GM21515 (cell line): ENCODE data around the gene SUDS3.
"Not testable (repeated sequence)": the region's sequence is repeated elsewhere in the genome, so short reads cannot be mapped to it uniquely, and the experiment has no call there.

Experiments used
- ATAC-seq: cut with Tn5 transposase; IDR thresholded peaks from one replicate; pipeline ENCODE4 v1.9.1; 2021; ENCODE audit not compliant: unreplicated experiment

Gene SUDS3, protein sequence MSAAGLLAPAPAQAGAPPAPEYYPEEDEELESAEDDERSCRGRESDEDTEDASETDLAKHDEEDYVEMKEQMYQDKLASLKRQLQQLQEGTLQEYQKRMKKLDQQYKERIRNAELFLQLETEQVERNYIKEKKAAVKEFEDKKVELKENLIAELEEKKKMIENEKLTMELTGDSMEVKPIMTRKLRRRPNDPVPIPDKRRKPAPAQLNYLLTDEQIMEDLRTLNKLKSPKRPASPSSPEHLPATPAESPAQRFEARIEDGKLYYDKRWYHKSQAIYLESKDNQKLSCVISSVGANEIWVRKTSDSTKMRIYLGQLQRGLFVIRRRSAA

DNA sequence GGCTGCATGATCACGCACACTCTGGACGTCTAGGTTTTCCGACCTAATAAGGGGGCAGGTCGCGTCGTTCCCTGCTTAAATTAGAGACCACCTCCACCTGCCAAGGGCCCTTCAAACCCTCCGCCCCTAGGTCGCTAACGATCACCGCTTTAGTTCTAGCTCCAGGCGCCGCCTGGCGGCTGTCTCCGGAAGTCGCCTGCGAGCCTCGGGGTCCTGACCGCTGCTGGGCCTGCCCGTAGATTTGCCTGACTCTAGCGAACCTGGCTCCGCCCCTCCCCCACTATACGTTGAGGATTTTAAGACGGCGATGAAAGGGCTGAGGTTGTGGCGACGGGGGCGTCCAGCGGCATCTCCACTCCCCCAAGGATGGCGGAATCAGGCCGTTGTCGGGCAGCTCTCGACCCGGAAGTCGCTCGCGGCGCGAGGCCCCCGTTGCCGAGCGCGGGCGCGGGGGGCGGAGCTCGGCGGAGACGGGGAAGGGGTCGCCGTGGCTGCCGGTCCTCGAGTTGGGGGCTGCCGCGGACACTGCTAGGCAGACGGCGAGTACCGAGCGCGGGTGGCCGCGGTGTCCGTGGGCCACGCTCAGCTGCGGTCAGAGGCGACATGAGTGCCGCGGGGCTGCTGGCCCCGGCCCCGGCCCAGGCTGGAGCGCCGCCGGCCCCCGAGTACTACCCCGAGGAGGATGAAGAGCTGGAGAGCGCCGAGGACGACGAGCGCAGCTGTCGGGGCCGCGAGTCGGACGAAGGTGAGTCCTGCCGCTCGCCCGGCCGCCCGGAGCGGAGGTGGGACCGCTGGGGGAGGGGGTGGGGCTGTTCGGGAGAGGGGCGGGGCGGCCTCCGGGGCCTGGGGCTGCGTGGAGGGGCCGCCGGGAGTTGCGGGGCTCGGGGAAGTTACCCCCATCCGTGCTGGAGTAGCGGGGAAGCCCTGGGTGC, at the start of gene SUDS3:
SUDS3 (plus strand) TSS at position 467 of the 932 bp plus-strand sequence; CDS start at position 604, 137 bp downstream.
- ATAC-seq: peak; percentile 30

- no peak for ATAC-seq
Measured at GRCh38 chr12:118326991-118327390, 49.4 kb upstream of the SUDS3 start.

DNA sequence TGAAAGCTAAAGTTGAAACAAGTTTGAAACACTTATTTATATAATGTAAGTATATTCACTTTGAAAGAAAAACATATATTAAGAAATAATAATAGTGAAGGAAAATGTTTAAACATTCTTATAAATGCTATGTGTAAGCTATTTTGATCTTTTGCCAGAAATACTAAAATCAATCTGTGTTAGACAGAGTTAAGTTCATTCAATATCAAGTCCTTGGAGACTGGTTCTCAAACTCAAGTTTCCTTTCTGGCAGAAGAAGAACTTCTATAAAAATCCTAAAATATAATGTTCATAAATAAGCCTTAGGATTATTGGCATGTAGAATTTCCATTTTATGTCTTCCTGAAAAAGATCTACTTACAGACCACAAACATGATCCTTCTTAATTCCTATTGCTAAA, 49.0 kb upstream of the SUDS3 start:
- no peak for ATAC-seq

- no peak for ATAC-seq
Measured at GRCh38 chr12:118328486-118329330, 47.6 kb upstream of the SUDS3 start.

- ATAC-seq: no peak
Measured at GRCh38 chr12:118330421-118331018, 45.8 kb upstream of the SUDS3 start.

- ATAC-seq: no peak
Measured at GRCh38 chr12:118332511-118332910, 43.8 kb upstream of the SUDS3 start.

- no peak for ATAC-seq
Measured at GRCh38 chr12:118334241-118334640, 42.1 kb upstream of the SUDS3 start.

DNA sequence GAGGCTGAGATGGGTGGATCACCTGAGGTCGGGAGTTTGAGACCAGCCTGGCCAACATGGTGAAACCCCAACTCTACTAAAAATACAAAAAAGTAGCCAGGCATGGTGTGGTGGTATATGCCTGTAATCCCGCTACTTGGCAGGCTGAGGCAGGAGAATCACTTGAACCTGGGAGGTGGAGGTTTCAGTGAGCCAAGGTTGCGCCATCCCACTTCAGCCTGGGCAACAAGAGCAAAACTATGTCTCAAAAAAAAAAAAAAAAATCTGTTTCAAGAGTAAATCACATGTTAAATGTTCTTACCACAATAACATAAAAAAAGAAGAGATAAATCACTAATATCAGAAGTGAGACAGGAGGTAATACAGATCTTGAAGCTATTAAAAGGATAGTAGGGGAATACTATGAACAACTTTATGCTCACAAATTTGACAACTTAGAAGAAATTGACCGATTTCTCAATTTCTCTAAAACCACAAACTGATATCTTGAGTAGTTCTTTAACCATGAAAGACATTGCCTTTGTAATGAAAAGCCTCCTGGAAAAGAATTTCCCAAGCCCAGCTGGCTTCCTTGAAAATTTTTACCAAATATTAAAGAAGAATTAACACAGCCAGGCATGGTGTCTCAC, 41.3 kb upstream of the SUDS3 start:
- no peak for ATAC-seq

- no peak for ATAC-seq
Measured at GRCh38 chr12:118336123-118336522, 40.2 kb upstream of the SUDS3 start.

DNA sequence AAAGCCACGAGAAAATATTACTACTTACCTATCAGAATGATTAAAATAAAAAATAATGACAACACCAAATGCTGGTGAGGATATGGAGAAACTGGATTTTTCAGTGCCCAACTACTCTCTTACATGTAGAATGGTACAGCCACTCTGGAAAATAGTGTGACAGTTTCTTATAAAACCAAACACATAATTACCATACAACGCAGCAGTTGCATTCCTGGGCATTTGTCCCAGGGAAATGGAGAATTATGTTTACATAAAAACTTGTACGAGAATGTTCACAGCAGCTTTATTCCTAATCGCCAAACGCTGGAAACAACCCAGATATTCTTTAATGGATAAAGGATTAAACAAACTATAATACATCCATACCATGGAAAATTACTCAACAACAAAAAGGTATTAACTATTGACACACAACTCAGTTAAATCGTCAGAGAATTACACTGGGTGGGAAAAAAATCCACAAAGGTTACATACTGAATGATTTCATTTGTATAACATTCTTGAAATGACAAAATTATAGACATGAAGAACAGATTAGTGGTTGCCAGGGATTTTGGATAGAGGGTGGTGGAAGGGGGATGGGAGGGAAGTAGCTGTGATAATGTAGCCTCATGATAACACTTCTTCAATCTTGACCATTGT, 39.0 kb upstream of the SUDS3 start:
- ATAC-seq: no peak

GRCh38 chr12:118342090-118342489, 34.3 kb upstream of the SUDS3 start:
- no peak for ATAC-seq

- no peak for ATAC-seq
Measured at GRCh38 chr12:118344829-118345228, 31.5 kb upstream of the SUDS3 start.

GRCh38 chr12:118345355-118345754, 31.0 kb upstream of the SUDS3 start:
- no peak for ATAC-seq

DNA sequence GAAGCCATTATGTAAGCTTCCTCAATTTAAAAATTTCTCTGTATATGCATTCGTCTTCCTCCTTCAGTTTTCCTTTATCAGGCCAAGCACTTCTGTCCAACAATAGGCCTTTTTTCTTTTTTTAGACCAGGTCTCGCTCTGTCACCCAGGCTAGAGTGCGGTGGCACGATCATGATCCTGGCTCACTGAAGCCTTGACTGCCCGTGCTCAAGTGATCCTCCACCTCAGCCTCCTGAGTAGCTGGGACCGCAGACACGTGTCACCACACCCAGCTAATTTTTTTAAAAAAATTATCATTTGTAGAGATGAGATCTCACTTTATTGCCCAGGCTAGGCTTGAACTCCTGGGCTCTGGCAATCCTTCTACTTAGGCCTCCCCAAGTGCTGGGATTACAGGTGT, 29.5 kb upstream of the SUDS3 start:
- no peak for ATAC-seq

- ATAC-seq: no peak
Measured at GRCh38 chr12:118347916-118348315, 28.4 kb upstream of the SUDS3 start.

DNA sequence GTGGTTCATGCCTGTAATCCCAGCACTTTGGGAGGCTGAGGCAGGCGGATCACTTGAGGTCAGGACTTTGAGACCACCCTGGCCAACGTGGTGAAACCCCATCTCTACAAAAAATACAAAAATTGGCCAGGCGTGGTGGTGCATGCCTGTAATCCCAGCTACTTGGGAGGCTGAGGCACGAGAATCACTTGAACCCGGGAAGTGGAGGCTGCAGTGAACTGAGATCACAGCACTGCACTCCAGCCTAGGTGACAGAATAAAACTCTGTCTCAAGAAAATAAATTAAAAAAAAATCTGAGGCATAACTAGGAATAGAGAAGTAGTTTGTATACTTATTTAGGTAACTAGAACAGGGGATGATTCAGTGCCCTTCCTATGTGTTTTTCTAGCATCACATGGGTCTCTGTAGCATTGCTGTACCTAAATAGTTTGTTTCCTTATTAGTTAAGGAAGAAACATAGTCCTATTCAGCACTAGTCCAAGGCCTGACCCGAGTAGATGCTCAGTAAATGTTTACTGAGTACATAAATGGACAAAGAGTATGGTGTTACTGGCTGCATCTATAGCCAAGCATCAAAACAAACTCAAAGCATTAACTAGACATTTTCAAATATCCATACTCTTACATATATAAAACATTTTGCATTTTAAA, 25.3 kb upstream of the SUDS3 start:
- ATAC-seq: no peak

- no peak for ATAC-seq
Measured at GRCh38 chr12:118353721-118354120, 22.6 kb upstream of the SUDS3 start.

DNA sequence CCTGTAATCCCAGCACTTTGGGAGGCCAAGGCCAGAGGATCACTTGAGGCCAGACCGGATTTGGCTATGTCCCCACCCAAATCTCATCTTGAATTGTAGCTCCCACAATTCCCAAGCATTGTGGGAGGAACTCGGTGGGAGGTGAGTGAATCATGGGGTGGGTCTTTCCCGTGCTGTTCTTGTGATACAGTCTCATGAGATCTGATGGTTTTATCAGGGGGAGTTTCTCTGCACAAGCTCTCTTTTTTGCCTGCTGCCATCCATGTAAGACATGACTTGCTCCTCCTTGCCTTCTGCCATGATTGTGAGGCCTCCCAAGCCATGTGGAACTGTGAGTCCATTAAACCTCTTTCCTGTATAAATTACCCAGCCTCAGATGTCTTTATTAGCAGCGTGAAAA, 21.9 kb upstream of the SUDS3 start:
- not testable (repeated sequence) for ATAC-seq

- ATAC-seq: no peak
Measured at GRCh38 chr12:118354903-118355302, 21.5 kb upstream of the SUDS3 start.
